HG03045 (cell line): Measurements from ENCODE around the gene ADCY7.
"Not testable (repeated sequence)": the region's sequence is repeated elsewhere in the genome, so short reads cannot be mapped to it uniquely, and the experiment has no call there.

Experiments used
- ATAC-seq: cut with Tn5 transposase; IDR thresholded peaks from one replicate; pipeline ENCODE4 v1.9.1; 2021; ENCODE audit warnings: mild to moderate bottlenecking, moderate library complexity; ENCODE audit not compliant: unreplicated experiment

Gene ADCY7

GRCh38 chr16:50332599-50332998 is 66.2 kb downstream of the ADCY7 start:
- no peak for ATAC-seq

GRCh38 chr16:50334106-50334975 is 68.0 kb downstream of the ADCY7 start:
- ATAC-seq, result no peak

- ATAC-seq, result peak; percentile 74
Measured at GRCh38 chr16:50335196-50335958, 69.0 kb downstream of the ADCY7 start.

- ATAC-seq, result no peak
Measured at GRCh38 chr16:50336884-50337283, 70.5 kb downstream of the ADCY7 start.

- no peak for ATAC-seq
Measured at GRCh38 chr16:50338371-50339231, 72.2 kb downstream of the ADCY7 start.

GRCh38 chr16:50340578-50340977 is 74.2 kb downstream of the ADCY7 start:
- no peak for ATAC-seq

DNA sequence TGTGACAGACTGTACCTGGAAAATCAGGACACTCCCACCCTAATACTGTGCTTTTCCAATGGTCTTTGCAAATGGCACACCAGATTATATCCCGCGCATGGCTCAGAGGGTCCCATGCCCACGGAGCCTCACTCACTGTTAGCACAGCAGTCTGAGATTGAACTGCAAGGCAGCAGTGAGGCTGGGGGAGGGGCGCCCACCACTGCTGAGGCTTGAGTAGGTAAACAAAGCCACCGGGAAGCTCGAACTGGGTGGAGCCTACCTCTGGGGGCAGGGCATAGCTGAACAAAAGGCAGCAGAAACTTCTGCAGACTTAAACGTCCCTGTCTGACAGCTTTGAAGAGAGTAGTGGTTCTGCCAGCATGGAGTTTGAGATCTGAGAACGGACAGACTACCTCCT is 77.2 kb downstream of the ADCY7 start:
- not testable (repeated sequence) for ATAC-seq

GRCh38 chr16:50345210-50345609 is 78.9 kb downstream of the ADCY7 start:
- ATAC-seq, result not testable (repeated sequence)

DNA sequence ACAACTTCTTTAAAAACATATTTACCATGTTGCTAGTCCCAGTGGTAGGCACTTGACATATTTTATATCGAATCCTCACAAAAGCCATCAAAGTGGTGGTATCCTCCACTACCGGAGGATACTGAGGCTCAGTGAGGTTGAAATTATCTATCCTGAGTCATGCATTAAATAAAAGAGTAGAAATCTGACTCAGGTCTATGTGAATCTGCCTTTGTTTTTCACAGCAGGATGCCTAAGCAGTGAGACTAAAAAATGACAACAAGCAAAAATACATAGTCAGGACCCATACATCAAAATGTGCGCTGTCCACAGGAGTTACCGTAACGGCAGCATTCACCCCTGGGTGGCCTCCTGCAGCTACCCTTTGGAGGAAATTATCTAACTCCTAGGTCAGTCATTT is 84.8 kb downstream of the ADCY7 start:
- ATAC-seq, result no peak

DNA sequence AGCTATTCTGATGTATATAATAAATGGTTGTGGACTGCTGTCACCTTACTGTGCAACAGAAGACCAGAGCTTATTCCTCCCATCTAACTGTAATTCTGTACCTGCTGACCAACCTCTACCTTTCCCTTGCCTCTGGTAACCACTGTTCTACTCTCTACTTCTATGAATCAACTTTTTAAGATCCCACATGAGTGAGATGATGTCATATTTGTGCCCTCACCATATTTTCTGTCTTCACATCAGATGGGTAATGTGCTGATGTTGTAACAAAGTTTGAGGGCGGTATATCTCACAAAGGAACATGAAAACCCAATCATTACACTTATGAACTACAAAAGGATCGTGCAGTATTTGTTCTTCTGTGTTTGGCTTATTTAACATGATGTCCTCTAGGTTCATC is 85.6 kb downstream of the ADCY7 start:
- no peak for ATAC-seq

DNA sequence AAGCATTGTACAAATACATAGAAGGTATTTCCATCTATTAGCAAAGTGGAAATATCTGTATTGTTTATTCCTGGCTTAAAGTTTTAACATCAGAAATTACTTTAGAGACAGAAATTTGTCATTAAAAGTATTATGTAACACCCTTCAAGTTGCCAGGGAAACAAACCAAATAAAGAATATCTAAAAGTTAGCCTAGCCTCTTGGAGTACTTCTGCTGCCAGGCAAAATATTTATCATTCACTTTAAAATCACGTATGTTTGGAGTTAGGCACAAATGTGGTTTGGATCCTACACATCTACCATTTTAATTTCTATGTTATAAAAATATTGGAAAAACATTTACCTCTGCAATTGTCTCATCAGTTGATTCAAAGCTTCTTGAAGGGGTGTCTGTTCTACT is 87.7 kb downstream of the ADCY7 start:
- ATAC-seq, result no peak

DNA sequence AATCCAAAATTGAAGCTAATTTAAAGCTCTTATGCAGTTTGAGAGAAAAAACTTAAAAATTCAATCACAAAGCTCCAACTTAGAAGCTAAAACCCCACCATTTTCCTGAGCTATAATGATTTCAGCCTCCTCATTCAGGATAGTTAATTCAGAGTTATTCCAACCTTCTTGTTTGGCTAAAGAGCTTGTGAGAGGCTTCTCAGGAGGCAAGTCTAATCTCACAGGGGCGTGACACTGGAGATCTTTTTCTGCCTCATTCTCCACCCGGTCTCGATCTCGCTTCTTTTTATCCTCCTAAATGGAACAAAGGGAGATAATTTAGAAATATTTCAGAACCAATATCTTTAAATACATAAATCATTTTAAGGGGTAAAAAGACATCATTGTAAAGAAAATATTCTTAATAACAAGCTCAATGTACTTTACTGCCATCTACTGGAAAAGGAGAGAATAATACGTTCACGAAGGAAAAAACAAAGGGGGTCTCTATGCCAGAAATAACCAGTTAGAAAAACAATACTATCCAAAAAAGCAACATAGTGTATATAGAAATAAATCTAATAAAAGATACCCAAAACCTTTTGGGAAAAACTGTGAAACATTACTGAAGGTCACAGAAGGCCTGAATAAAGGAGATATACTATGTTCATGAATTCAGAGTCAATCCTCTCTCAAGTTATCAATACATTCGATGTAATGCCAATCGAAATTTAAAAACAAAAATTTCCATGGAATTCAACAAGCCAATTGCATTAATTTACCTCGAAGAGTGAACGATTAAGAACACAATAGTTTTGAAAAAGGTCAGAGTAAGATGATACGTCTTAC is 88.5 kb downstream of the ADCY7 start:
- no peak for ATAC-seq

GRCh38 chr16:50359626-50360025 is 93.3 kb downstream of the ADCY7 start:
- no peak for ATAC-seq

DNA sequence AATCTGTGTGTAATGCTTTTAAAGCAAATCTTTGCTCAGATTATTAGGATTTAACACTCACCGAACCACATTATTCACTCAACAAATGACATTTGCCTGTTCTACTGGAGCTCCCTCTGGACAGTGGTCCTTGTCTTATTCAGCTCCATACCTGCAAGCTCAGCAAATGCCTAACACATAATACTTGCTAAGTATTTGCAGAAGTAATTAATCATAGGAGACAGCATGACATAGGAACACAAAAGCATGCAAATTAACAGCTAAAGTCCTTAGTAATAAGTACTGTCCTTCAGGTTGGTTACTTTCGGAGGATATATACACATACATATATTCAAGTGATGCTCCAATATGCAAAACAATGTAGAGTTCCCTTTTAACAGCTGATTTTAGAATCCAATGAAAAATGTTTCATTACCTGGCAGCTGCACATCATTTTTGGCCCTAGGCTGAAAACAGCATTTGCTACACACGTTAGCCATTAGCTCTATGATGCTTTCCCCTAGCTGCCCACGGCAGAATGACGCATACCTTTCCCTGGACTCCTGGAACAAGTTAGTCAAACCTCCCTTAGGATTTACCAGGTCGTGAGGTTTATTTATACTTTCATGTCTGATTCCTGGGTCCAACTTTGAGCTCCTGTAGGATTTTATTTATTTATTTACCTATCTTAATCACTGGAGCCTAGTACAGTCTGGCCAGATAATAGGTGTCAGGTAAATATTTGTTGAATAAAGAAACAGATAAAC is 93.9 kb downstream of the ADCY7 start:
- ATAC-seq, result no peak

DNA sequence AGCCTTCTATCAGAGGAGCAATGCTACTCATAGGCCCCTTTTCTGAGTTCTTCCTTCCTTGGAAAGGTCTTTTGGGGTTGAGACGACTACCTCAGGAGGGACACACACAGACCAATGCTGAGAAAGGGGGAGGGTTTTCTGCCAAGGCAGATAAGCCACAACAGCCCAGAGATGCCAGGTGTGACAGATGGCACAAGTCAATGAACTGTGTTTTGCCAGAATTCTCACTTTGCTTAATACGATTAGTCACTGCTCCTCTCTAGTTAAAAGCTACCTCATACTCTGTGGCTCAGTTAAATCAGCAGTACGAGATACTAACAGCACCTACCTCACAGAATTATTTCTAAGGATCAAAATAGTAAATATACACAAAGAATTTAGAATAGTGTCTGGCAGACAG is 94.4 kb downstream of the ADCY7 start:
- no peak for ATAC-seq

DNA sequence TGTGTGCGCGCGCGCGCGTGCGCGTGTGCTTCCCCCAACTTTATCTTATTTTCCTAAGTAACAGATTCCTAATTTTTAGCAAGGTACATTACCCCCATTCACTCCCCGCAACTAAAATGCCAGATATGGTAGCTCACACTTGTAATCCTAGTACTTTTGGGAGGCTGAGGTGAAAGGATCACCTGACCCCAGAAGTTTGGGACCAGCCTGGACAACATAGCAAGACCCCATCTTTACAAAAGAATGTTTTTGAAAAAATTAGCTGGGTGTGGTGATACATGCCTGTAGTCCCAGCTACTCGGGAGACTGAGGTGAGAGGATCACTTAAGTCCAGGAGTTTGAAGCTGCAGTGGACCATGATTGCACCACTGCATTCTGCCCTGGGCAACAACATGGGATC is 97.3 kb downstream of the ADCY7 start:
- no peak for ATAC-seq

DNA sequence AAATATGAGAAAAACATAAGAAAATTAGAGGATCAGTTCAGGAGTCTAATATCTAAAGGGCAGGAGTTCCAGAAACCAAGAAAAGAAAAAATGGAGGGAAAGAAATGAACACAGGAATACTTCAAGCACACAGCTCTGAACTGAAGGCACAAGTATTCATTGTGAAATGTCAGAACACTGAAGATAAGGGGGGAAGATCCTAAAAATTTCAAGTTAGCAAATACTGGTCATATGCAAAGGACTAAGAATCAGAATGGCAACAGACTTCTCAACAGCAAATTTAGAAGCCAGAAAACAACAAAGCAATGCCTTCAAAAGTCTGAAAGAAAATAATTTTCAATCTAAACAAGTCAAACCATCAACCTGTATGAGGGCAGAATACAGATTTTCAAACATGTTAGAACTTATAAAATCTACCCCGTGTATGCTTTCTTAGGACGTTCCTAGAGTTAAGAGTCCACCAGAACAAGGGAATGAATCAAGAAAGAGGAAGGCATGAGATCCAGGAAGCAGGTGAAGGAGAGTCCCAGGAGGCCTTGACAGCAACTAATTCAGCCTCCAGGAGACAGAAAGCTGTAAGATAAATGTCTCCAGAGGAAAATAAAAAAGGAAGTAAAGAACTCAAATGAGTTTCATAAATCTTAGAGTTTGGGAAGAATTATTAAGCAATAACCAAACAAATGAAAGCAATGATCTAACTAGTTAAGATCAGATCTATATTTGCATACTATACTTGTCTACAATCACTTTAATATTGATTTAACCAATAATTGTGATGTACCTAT is 99.6 kb downstream of the ADCY7 start:
- ATAC-seq, result no peak
